HepG2 (cell line): ENCODE results near the gene GPR22. TPM values are rescaled to one million over a fixed set of nuclear protein-coding genes. Genes with fewer than 3 reads are reported as not detected.

Experiments
- ATAC-seq: fragments of 200-7000 bp; cut with Tn5 transposase; 3 replicates; pipeline ENCODE4 v1.9.1; 2020; ENCODE audit warnings: mild to moderate bottlenecking, moderate library complexity
- BruUV-seq: library from RNA; stranded (reverse); fragments of 400-500 nt; replicated peaks from 2 replicates; lab custom pipeline; 2021; lab: Mats Ljungman, UMichigan
- CTCF ChIA-PET: fragments of 300-600 bp; formaldehyde crosslinking; extraction: SDS; loops from one replicate; lab custom pipeline; 2021; ENCODE audit warnings: low total read pairs, inconsistent platforms, low intra/inter-chr PET ratio; lab: Yijun Ruan, JAX
- POLR2A ChIA-PET: fragments of 350-600 bp; sonication (Branson Sonifier 250); formaldehyde crosslinking; loops from one replicate; lab custom pipeline; 2020; ENCODE audit warnings: antibody characterized with exemption, inconsistent platforms; lab: Yijun Ruan, JAX
- DNase-seq: peaks from one replicate; pipeline ENCODE4 v3.0.0-alpha.2; 2015; ENCODE audit warnings: low spot score
- FAIRE-seq: peaks from 3 replicates; lab custom pipeline; 2011; peaks lifted over from hg19 to GRCh38; lab: Jason Lieb, UNC
- H2AFZ ChIP-seq: one replicate; pipeline ENCODE4 v1.6.1; 2011; ENCODE audit warnings: low read length, inconsistent platforms
- H3K27ac ChIP-seq: fragments of 300-600 bp; 3 replicates; pipeline ENCODE4 v1.8.0; 2011; ENCODE audit warnings: mixed run types, mild to moderate bottlenecking, mixed read lengths, low read length, inconsistent platforms; ENCODE audit not compliant: insufficient read depth; ENCODE audit errors: extremely low read length
- H3K27me3 ChIP-seq, 2 experiments: fragments of 200-600 bp in 1 of 2; 2 replicates in 1 of 2; 3 replicates in 1 of 2; pipeline versions ENCODE4 v1.6.0 to v1.8.0; 2011; ENCODE audit warnings: low read length in 2 of 2, mild to moderate bottlenecking in 2 of 2, moderate library complexity in 2 of 2, inconsistent platforms in 1 of 2; ENCODE audit not compliant: insufficient read depth in 2 of 2, control insufficient read depth in 1 of 2
- H3K36me3 ChIP-seq, 2 experiments: fragments of 200-600 bp in 1 of 2; replicated peaks in 1 of 2; 2 replicates in 1 of 2; 3 replicates in 1 of 2; pipeline versions ENCODE4 v1.5.1 to v1.8.0; 2011; ENCODE audit warnings: low read length in 2 of 2, inconsistent platforms in 1 of 2; ENCODE audit not compliant: insufficient read depth in 2 of 2, control insufficient read depth in 1 of 2
- H3K4me1 ChIP-seq: 2 replicates; pipeline ENCODE4 v1.5.1; 2012; ENCODE audit warnings: low read length, inconsistent platforms; ENCODE audit not compliant: insufficient read depth
- H3K4me2 ChIP-seq: 2 replicates; pipeline ENCODE4 v1.6.0; 2011; ENCODE audit warnings: low read depth, low read length, inconsistent platforms
- H3K4me3 ChIP-seq, 3 experiments: fragments of 200-600 bp in 1 of 3; sonication (generic), shearing (Covaris generic) in 1 of 3; replicated peaks in 1 of 3; 2 replicates each; pipeline ENCODE4 v1.5.1; 2011 to 2016; ENCODE audit warnings: low read length in 3 of 3, inconsistent platforms in 2 of 3, low read depth in 2 of 3, mild to moderate bottlenecking in 2 of 3, control low read depth in 1 of 3, mixed read lengths in 1 of 3; ENCODE audit not compliant: insufficient read depth in 1 of 3
- H3K79me2 ChIP-seq: one replicate; pipeline ENCODE4 v1.6.1; 2011; ENCODE audit warnings: low read length, inconsistent platforms; ENCODE audit not compliant: insufficient read depth
- H3K9ac ChIP-seq: 2 replicates; pipeline ENCODE4 v1.6.0; 2011; ENCODE audit warnings: mild to moderate bottlenecking, low read depth, low read length, inconsistent platforms; ENCODE audit not compliant: insufficient read depth
- H3K9me3 ChIP-seq: 2 replicates; pipeline ENCODE4 v1.5.1; 2012; ENCODE audit warnings: mild to moderate bottlenecking, low read length
- H4K20me1 ChIP-seq: 2 replicates; pipeline ENCODE4 v1.6.0; 2011; ENCODE audit warnings: inconsistent platforms, mild to moderate bottlenecking, low read length, moderate library complexity; ENCODE audit not compliant: insufficient read depth
- CHCHD3 ChIP-seq: sonication (generic); formaldehyde crosslinking; IDR thresholded peaks from 2 replicates; pipeline ENCODE4 v1.8.0; 2022; ENCODE audit warnings: mild to moderate bottlenecking, missing genetic modification reagents, moderate library complexity
- GMEB2 ChIP-seq: IDR thresholded peaks from 2 replicates; pipeline ENCODE4 v1.6.1; 2016; ENCODE audit warnings: missing biosample characterization, missing genetic modification reagents, low read depth
- GZF1 ChIP-seq: sonication (generic); formaldehyde crosslinking; IDR thresholded peaks from 2 replicates; pipeline ENCODE4 v1.5.1; 2020; ENCODE audit warnings: mild to moderate bottlenecking, missing genetic modification reagents
- HMG20A ChIP-seq: IDR thresholded peaks from 2 replicates; pipeline ENCODE4 v1.6.1; 2016; ENCODE audit warnings: borderline replicate concordance
- JUND ChIP-seq: sonication (generic); formaldehyde crosslinking; IDR thresholded peaks from 2 replicates; pipeline ENCODE4 v1.8.0; 2022; ENCODE audit warnings: mild to moderate bottlenecking, missing genetic modification reagents
- KAT8 ChIP-seq: IDR thresholded peaks from 2 replicates; pipeline ENCODE4 v1.6.1; 2016; ENCODE audit warnings: missing genetic modification reagents, missing compliant biosample characterization
- MAF1 ChIP-seq: sonication (generic); formaldehyde crosslinking; IDR thresholded peaks from 2 replicates; pipeline ENCODE4 v1.5.0; 2020; ENCODE audit warnings: missing genetic modification reagents, borderline replicate concordance
- NCOA5 ChIP-seq: sonication (generic); formaldehyde crosslinking; IDR thresholded peaks from 2 replicates; pipeline ENCODE4 v1.4.0; 2020; ENCODE audit warnings: missing genetic modification reagents
- POLR2AphosphoS2 ChIP-seq: IDR thresholded peaks from 2 replicates; pipeline ENCODE4 v1.6.1; 2011; ENCODE audit warnings: low read depth, low read length, improper control_type of control experiment
- SMARCC2 ChIP-seq: fragments of 450-650 bp; IDR thresholded peaks from 2 replicates; pipeline ENCODE4 v1.6.1; 2017; ENCODE audit warnings: antibody characterized with exemption, mild to moderate bottlenecking
- TBX2 ChIP-seq: sonication (generic); formaldehyde crosslinking; IDR thresholded peaks from 2 replicates; pipeline ENCODE4 v1.5.0; 2020; ENCODE audit warnings: missing genetic modification reagents, mild to moderate bottlenecking, borderline replicate concordance
- ZBTB2 ChIP-seq: sonication (generic); formaldehyde crosslinking; IDR thresholded peaks from 2 replicates; pipeline ENCODE4 v1.8.0; 2022; ENCODE audit warnings: low read depth, missing genetic modification reagents
- ZBTB33 ChIP-seq: sonication (generic); formaldehyde crosslinking; IDR thresholded peaks from 2 replicates; pipeline ENCODE4 v1.4.0; 2020; ENCODE audit warnings: missing genetic modification reagents
- ZHX1 ChIP-seq: sonication (generic); formaldehyde crosslinking; IDR thresholded peaks from 2 replicates; pipeline ENCODE4 v1.8.1; 2022; ENCODE audit warnings: low read depth, mild to moderate bottlenecking, missing genetic modification reagents
- ZNF260 ChIP-seq: sonication (generic); formaldehyde crosslinking; IDR thresholded peaks from 2 replicates; pipeline ENCODE4 v1.4.0; 2020; ENCODE audit warnings: missing genetic modification reagents, low read depth, mild to moderate bottlenecking, borderline replicate concordance
- ZNF383 ChIP-seq: sonication (generic); formaldehyde crosslinking; IDR thresholded peaks from 2 replicates; pipeline ENCODE4 v1.4.0; 2020; ENCODE audit warnings: missing genetic modification reagents, mild to moderate bottlenecking, borderline replicate concordance
- ZNF549 ChIP-seq: sonication (generic); formaldehyde crosslinking; IDR thresholded peaks from 2 replicates; pipeline ENCODE4 v1.5.0; 2020; ENCODE audit warnings: missing genetic modification reagents
- ZNF773 ChIP-seq: sonication (generic); formaldehyde crosslinking; IDR thresholded peaks from 2 replicates; pipeline ENCODE4 v1.4.0; 2020; ENCODE audit warnings: missing genetic modification reagents, borderline replicate concordance
- WGBS: methylation state at CpG from one replicate; pipeline ENCODE4 v1.1.6; 2017; ENCODE audit warnings: low lambda C conversion rate; 5-methylcytosine and 5-hydroxymethylcytosine counted together
- in situ Hi-C: cut with HindIII; loops from 2 replicates; pipeline ENCODE4 v1.10.0; 2017; ENCODE audit warnings: low pct_unique_long_range_greater_than_20kb; ENCODE audit not compliant: extremely low pct_ligation_motif_present
- intact Hi-C: fragments of 100-400 bp; cut with micrococcal nuclease; formaldehyde crosslinking; loops from one replicate; pipeline ENCODE4 v1.10.0; 2022; ENCODE audit not compliant: unreplicated experiment
- polyA plus RNA-seq, 8 experiments: library from polyadenylated mRNA; depleted of rRNA in 3 of 8; stranded (reverse) in 7 of 8; unstranded in 1 of 8; fragments of >200 nt; fragmentation: Illumina TruSeq in 4 of 8; extraction: Trizol in 4 of 8; gene quantifications; 2 replicates each; pipeline versions ENCODE4 v1.2.1 to v1.2.3, GENCODE V29; 2011 to 2016; ENCODE audit warnings: low read depth in 4 of 8, missing spikeins in 1 of 8, mixed read lengths in 1 of 8; ENCODE audit not compliant: insufficient read depth in 1 of 8
- total RNA-seq, 5 experiments: library from RNA; depleted of rRNA; stranded (reverse); fragments of >200 nt; fragmentation: Illumina TruSeq; extraction: Trizol; gene quantifications; 2 replicates each; pipeline ENCODE4 v1.2.3, GENCODE V29; 2016; ENCODE audit warnings: low read depth in 1 of 5

The GPR22 gene
- total and polyA plus RNA-seq, 2 of the 13 experiments (the other 11 are each of a cell fraction or from before 2014, with no cell fraction given): not detected

GRCh38 chr7:107486041-107486440 lies 16.2 kb downstream of the GPR22 start:
- in situ Hi-C loops (no loop called here), intact Hi-C loops (no loop called here)
- Histone ChIP-seq H3K79me2 (no peaks in the 10 kb centered on the region), H3K36me3 (no peaks in the 10 kb centered on the region), H3K9me3 (no peaks in the 10 kb centered on the region), H3K4me3 (no peak overlapping the region), H3K27me3 (no peaks in the 10 kb centered on the region), H2AFZ (no peak overlapping the region), H3K4me2 (no peak overlapping the region), H4K20me1 (no peaks in the 10 kb centered on the region), H3K9ac (no peak overlapping the region), H3K4me1 (0 out of 2 replicates have a peak, but pooled peaks cover 8% of the 10 kb centered on the region), H3K27ac (no peak overlapping the region)
- CTCF ChIA-PET: no interaction called here
- FAIRE-seq (no peak), DNase-seq (no peak), ATAC-seq (no peak)
- 95% methylated on average over 3 of the region's 3 CpGs for WGBS
- BruUV-seq: no TSS peak
- POLR2A ChIA-PET: no interaction called here
- TF ChIP-seq NCOA5 (CRISPR knock-in tag) (no peak), ZHX1 (no peak), ZNF260 (CRISPR knock-in tag) (no peak), CHCHD3 (no peak), ZBTB33 (no peak), JUND (CRISPR knock-in tag) (no peak), TBX2 (CRISPR knock-in tag) (no peak), KAT8 (CRISPR knock-in tag) (no peak), HMG20A (CRISPR knock-in tag) (no peak), MAF1 (CRISPR knock-in tag) (no peak), ZBTB2 (CRISPR knock-in tag) (no peak), GZF1 (CRISPR knock-in tag) (no peak), SMARCC2 (no peak), ZNF383 (no peak), ZNF549 (CRISPR knock-in tag) (no peak), POLR2AphosphoS2 (no peak), GMEB2 (CRISPR knock-in tag) (no peak), ZNF773 (CRISPR knock-in tag) (no peak)
